ENCODE results near the gene CREB5. TPM values are rescaled to one million over a fixed set of nuclear protein-coding genes. Genes with fewer than 3 reads are reported as not detected.
"Not testable (repeated sequence)": the region's sequence is repeated elsewhere in the genome, so short reads cannot be mapped to it uniquely, and the experiment has no call there.

The CREB5 gene
- total RNA-seq, 1 donor from 2014 or later, result 13.6 TPM

DNA sequence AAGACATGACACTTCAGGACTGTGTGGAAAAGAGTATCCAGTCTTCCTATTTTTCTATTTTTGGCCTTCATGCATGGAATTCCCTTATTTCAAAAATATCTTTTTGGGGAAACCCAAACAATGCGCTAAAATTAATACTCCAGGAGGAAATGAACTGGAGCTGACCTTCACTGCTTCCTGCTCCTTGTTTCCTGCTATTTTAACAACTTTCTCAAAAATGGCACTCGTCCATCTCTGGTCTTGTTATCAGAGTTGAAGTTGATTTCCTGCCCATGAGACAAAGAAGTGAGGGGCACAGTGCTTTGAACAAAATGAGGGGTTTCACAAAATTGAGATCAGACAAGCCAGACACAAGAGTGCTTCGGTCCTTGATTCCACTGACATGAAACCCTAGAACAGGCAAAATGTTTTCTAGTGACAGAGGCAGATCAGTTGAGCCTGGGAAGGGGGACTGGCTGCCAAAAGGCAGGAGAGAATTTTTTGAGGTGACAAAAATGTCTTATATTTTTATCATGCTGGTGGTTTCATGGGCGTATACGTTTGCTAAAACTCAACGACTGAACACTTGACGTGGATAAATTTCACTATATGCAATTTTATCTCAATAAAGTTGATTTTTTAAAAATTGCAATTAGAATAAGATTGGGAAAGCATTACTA is 193.2 kb downstream of the CREB5 start:
- TF ChIP-seq, protein P1, sequence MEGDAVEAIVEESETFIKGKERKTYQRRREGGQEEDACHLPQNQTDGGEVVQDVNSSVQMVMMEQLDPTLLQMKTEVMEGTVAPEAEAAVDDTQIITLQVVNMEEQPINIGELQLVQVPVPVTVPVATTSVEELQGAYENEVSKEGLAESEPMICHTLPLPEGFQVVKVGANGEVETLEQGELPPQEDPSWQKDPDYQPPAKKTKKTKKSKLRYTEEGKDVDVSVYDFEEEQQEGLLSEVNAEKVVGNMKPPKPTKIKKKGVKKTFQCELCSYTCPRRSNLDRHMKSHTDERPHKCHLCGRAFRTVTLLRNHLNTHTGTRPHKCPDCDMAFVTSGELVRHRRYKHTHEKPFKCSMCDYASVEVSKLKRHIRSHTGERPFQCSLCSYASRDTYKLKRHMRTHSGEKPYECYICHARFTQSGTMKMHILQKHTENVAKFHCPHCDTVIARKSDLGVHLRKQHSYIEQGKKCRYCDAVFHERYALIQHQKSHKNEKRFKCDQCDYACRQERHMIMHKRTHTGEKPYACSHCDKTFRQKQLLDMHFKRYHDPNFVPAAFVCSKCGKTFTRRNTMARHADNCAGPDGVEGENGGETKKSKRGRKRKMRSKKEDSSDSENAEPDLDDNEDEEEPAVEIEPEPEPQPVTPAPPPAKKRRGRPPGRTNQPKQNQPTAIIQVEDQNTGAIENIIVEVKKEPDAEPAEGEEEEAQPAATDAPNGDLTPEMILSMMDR (IDR thresholded peaks at IDR 0.05; ENCODE audit: unreplicated experiment), result no peak
- Mint-ChIP-seq H3K9me3 (peaks cover 4% of the 10 kb centered on the region), H3K36me3 (no peaks in the 10 kb centered on the region), H3K4me3 (no peak overlapping the region), H3K27me3 (ENCODE audit: low read depth) (peaks cover 2% of the 10 kb centered on the region), H3K4me1 (peaks cover 15% of the 10 kb centered on the region), H3K27ac (no peak overlapping the region)
- no peak for DNase-seq (ENCODE audit: low spot score in 2 of 2, unreplicated experiment in 2 of 2)

DNA sequence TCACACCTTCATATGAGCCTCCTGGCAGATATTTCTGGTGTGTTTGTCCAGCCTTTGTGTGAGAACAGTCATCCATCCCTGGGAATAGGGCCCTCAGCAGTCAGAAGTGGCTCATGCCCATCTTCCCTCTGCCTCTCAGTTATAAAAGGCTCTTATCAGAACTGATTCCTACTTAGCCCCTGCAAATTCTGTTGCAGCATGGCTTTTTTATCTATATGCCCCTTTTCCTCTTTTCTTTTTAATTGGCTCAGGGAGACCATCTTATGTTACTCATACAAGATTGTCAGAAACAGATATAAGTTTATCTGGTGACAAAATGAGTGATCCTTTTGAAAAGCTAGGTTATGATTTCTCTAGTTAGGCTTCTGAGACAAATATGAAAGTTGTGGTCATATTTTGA is 194.1 kb downstream of the CREB5 start:
- no peak for DNase-seq (ENCODE audit: low spot score in 2 of 2, unreplicated experiment in 2 of 2)
- peaks cover 18% of the 10 kb centered on the region for H3K4me1 Mint-ChIP-seq
- no peaks in the 10 kb centered on the region for H3K36me3 Mint-ChIP-seq
- H3K27ac Mint-ChIP-seq, result no peak overlapping the region
- H3K4me3 Mint-ChIP-seq, result no peak overlapping the region
- H3K27me3 Mint-ChIP-seq (ENCODE audit: low read depth), result no peaks in the 10 kb centered on the region
- TF ChIP-seq, protein P1 (IDR thresholded peaks at IDR 0.05; ENCODE audit: unreplicated experiment), result no peak
- H3K9me3 Mint-ChIP-seq, result peaks cover 4% of the 10 kb centered on the region

DNA sequence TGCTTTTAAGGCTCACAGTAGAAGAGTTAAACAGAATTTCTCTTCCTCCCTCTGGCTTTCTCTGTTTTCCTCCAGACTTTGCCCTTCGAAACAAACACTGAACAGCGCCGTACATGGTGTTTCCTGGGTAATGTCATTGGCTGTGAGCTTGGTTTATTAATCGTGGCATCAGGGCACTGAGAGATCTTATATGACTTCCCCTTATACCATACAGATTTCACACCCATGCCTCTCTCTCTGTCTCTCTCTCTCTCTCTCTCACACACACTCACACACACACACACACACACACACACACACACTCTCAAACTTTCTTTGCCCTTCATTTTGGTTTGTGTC is 195.5 kb downstream of the CREB5 start:
- TF ChIP-seq, protein P1 (IDR thresholded peaks at IDR 0.05; ENCODE audit: unreplicated experiment), result no peak
- no peaks in the 10 kb centered on the region for H3K27me3 Mint-ChIP-seq (ENCODE audit: low read depth)
- peaks cover 19% of the 10 kb centered on the region for H3K4me1 Mint-ChIP-seq
- H3K9me3 Mint-ChIP-seq, result no peaks in the 10 kb centered on the region
- DNase-seq (ENCODE audit: low spot score in 2 of 2, unreplicated experiment in 2 of 2), result no peak
- H3K27ac Mint-ChIP-seq, result no peak overlapping the region
- H3K36me3 Mint-ChIP-seq, result no peaks in the 10 kb centered on the region
- H3K4me3 Mint-ChIP-seq, result no peak overlapping the region

DNA sequence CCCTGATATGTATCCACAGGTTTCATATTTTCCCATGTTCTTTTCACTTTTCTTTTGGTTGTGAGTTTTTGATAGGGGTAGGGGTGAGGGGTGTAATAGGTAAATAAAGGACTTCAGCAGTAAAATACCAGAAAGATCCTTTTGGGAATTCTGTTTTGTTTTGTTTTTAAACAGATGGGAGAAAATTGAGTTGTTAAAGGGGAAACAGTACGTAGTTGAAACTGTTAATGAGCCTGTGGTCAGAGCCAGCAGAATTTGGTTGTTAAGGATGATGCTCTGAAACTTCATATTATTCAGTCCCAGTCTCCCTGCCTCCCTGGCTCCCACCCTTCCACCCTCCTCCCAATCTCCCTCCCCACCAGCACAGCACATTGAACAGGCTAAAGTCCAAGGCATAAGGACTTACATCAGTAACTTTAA is 195.9 kb downstream of the CREB5 start:
- DNase-seq (ENCODE audit: low spot score in 2 of 2, unreplicated experiment in 2 of 2), result no peak
- no peaks in the 10 kb centered on the region for H3K36me3 Mint-ChIP-seq
- H3K27ac Mint-ChIP-seq, result no peak overlapping the region
- H3K4me1 Mint-ChIP-seq, result peaks cover 19% of the 10 kb centered on the region
- H3K9me3 Mint-ChIP-seq, result no peaks in the 10 kb centered on the region
- TF ChIP-seq, protein P1 (IDR thresholded peaks at IDR 0.05; ENCODE audit: unreplicated experiment), result no peak
- no peak overlapping the region for H3K4me3 Mint-ChIP-seq
- peaks cover under 1% of the 10 kb centered on the region for H3K27me3 Mint-ChIP-seq (ENCODE audit: low read depth)

DNA sequence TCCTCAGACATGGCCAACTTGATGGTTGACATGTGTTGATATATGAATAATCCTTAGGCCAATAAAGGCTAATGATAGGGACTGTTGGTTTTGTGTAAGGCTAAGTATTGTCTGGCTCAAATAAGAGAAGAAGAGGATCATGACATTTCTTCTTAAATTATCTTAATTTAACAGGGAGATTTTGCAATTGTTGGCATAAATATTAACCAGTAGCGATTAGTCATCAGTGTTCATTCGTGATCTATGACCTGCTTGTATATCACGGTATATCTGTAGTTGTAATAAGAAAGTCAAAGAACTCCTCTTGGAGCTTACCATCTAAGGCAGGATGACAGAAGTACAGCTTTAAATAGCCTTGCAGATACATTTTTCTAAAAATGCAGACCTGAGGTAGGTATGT is 196.4 kb downstream of the CREB5 start:
- H3K36me3 Mint-ChIP-seq, result no peaks in the 10 kb centered on the region
- peaks cover 3% of the 10 kb centered on the region for H3K27me3 Mint-ChIP-seq (ENCODE audit: low read depth)
- no peaks in the 10 kb centered on the region for H3K9me3 Mint-ChIP-seq
- H3K4me1 Mint-ChIP-seq, result peaks cover 19% of the 10 kb centered on the region
- no peak overlapping the region for H3K27ac Mint-ChIP-seq
- TF ChIP-seq, protein P1 (IDR thresholded peaks at IDR 0.05; ENCODE audit: unreplicated experiment), result no peak
- DNase-seq (ENCODE audit: low spot score in 2 of 2, unreplicated experiment in 2 of 2), result no peak
- H3K4me3 Mint-ChIP-seq, result no peak overlapping the region

DNA sequence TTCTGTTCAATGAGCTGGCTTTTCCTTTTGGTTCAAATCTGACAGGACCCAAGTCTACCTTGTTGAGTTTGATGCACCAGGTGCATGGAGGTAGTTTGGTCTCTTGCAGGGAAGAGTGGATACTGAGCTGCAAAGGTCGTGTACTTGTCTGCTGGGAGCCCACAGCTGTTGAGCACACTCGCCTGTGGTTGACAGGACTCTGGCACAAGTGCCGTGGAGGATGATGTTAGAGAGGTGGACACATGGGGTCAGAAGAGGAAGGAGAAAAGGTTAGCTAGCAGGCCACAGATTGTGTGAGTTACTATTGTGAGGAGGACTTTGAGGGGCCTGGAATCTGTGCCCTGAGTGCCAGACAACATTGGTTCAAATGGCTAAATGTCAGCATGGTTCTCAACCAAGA is 197.3 kb downstream of the CREB5 start:
- peaks cover 19% of the 10 kb centered on the region for H3K4me1 Mint-ChIP-seq
- H3K27ac Mint-ChIP-seq, result no peak overlapping the region
- no peak overlapping the region for H3K4me3 Mint-ChIP-seq
- peaks cover 3% of the 10 kb centered on the region for H3K27me3 Mint-ChIP-seq (ENCODE audit: low read depth)
- H3K9me3 Mint-ChIP-seq, result no peaks in the 10 kb centered on the region
- TF ChIP-seq, protein P1 (IDR thresholded peaks at IDR 0.05; ENCODE audit: unreplicated experiment), result no peak
- no peak for DNase-seq (ENCODE audit: low spot score in 2 of 2, unreplicated experiment in 2 of 2)
- no peaks in the 10 kb centered on the region for H3K36me3 Mint-ChIP-seq

DNA sequence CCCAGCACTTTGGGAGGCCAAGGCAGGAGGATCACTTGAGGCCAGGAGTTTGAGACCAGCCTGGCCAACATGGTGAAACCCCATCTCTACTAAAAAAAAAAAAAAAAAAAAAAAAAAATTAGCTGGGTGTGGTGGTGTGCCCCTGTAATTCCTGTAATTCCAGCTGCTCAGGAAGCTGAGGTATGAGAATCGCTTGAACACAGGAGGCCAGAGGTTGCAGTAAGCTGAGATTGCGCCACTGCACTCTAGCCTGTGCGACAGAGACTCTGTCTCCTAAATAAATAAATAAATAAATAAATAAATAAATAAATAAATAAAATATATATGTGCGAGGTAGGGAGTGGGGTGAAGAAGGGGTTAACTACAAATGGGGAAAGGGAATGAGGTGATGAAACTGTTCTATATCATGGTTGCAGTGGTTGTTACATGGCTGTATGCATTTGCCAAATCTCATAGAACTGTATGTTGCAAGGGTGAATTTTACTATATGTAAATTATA is 199.1 kb downstream of the CREB5 start:
- DNase-seq (ENCODE audit: low spot score in 2 of 2, unreplicated experiment in 2 of 2); H3K27me3 Mint-ChIP-seq (ENCODE audit: low read depth); H3K36me3 Mint-ChIP-seq; H3K9me3 Mint-ChIP-seq; H3K4me3 Mint-ChIP-seq; H3K27ac Mint-ChIP-seq: not testable (repeated sequence)
- H3K4me1 Mint-ChIP-seq, result peaks cover 14% of the 10 kb centered on the region

Data from mesothelial cell of epicardium (in vitro differentiated cells).